A549 (cell line): Measurements from ENCODE around the gene TSSK2. TPM values are rescaled to one million over a fixed set of nuclear protein-coding genes. Genes with fewer than 3 reads are reported as not detected.
A peak's percentile ranks its signal among the peaks of the same experiment; 100 is the strongest.

Source experiments
- ATAC-seq, 2 experiments: fragments of 200-7000 bp in 1 of 2; fragments of >200 bp in 1 of 2; cut with Nextera tagmentation in 1 of 2; cut with Tn5 transposase in 1 of 2; 3 replicates each; pipeline versions ENCODE4 v1.8.0 to v1.9.1; 2018 to 2020; ENCODE audit warnings: mild to moderate bottlenecking in 1 of 2, moderate library complexity in 1 of 2
- CTCF ChIA-PET: fragments of 300-600 bp; sonication (Branson Sonifier 250); formaldehyde crosslinking; extraction: SDS; loops from one replicate; lab custom pipeline; 2021; ENCODE audit warnings: antibody characterized with exemption, inconsistent platforms; lab: Yijun Ruan, JAX
- POLR2A ChIA-PET: fragments of 350-600 bp; formaldehyde crosslinking; extraction: SDS; loops from one replicate; lab custom pipeline; 2021; ENCODE audit warnings: antibody characterized with exemption, inconsistent platforms; lab: Yijun Ruan, JAX
- DNase-seq, 2 experiments: peaks; one replicate each; pipeline versions ENCODE4 v3.0.0 to v3.0.0-alpha.2; 2011 to 2016; ENCODE audit warnings: low read depth in 1 of 2, low spot score in 1 of 2
- FAIRE-seq: peaks from 2 replicates; lab custom pipeline; 2011; peaks lifted over from hg19 to GRCh38; lab: Jason Lieb, UNC
- H3K27ac ChIP-seq, 2 experiments: fragments of >200 bp; sonication (Bioruptor Twin); formaldehyde crosslinking; 3 replicates each; pipeline ENCODE4 v1.5.1; 2016 to 2017
- H3K4me1 ChIP-seq: fragments of >200 bp; sonication (Bioruptor Twin); formaldehyde crosslinking; 3 replicates; pipeline ENCODE4 v1.6.1; 2016
- H3K4me2 ChIP-seq: fragments of >200 bp; sonication (Bioruptor Twin); formaldehyde crosslinking; 3 replicates; pipeline ENCODE4 v1.6.1; 2016
- H3K4me3 ChIP-seq: fragments of >200 bp; sonication (Bioruptor Twin); formaldehyde crosslinking; 3 replicates; pipeline ENCODE4 v1.5.1; 2016
- H3K9me3 ChIP-seq: fragments of >200 bp; sonication (Bioruptor Twin); formaldehyde crosslinking; 3 replicates; pipeline ENCODE4 v1.6.1; 2016
- CBX2 ChIP-seq: fragments of 200-600 bp; sonication (generic); IDR thresholded peaks from 2 replicates; pipeline ENCODE4 v1.6.1; 2016; ENCODE audit warnings: low read depth, mild to moderate bottlenecking, borderline replicate concordance
- CBX8 ChIP-seq: fragments of 200-600 bp; sonication (generic); IDR thresholded peaks from 2 replicates; pipeline ENCODE4 v1.6.1; 2016
- FOSB ChIP-seq: fragments of 250-450 bp; sonication (Bioruptor Pico); IDR thresholded peaks from 2 replicates; pipeline ENCODE4 v1.5.0; 2020; ENCODE audit warnings: mild to moderate bottlenecking, moderate library complexity
- HDAC2 ChIP-seq: fragments of 200-600 bp; sonication (generic); IDR thresholded peaks from 2 replicates; pipeline ENCODE4 v1.6.1; 2016
- HEYL ChIP-seq: fragments of 250-450 bp; sonication (Bioruptor Pico); IDR thresholded peaks from 2 replicates; pipeline ENCODE4 v1.8.0; 2021; ENCODE audit warnings: mild to moderate bottlenecking, moderate library complexity
- HOXB5 ChIP-seq: fragments of 250-450 bp; sonication (Bioruptor Pico); IDR thresholded peaks from 2 replicates; pipeline ENCODE4 v1.5.0; 2020; ENCODE audit warnings: mild to moderate bottlenecking, moderate library complexity
- JUN ChIP-seq, 2 experiments: fragments of >200 bp; sonication (Bioruptor Twin); formaldehyde crosslinking; IDR thresholded peaks; 2 replicates in 1 of 2; 3 replicates in 1 of 2; pipeline ENCODE4 v1.6.1; 2016 to 2017
- MAZ ChIP-seq: fragments of 150-350 bp; IDR thresholded peaks from 2 replicates; pipeline ENCODE4 v1.6.1; 2014; ENCODE audit warnings: antibody characterized with exemption, low read depth, low read length, borderline replicate concordance
- PHF8 ChIP-seq: fragments of 200-600 bp; sonication (generic); IDR thresholded peaks from 2 replicates; pipeline ENCODE4 v1.6.1; 2016; ENCODE audit warnings: low read depth, mild to moderate bottlenecking, antibody characterized with exemption, moderate library complexity, borderline replicate concordance
- POLR2A ChIP-seq: IDR thresholded peaks from 2 replicates; pipeline ENCODE4 v1.6.1; 2012; ENCODE audit warnings: mild to moderate bottlenecking, low read length
- POLR2AphosphoS2 ChIP-seq: conservative IDR thresholded peaks from 2 replicates; pipeline ENCODE4 v1.6.1; 2012; ENCODE audit warnings: low read length, improper control_type of control experiment, inconsistent platforms
- RAD21 ChIP-seq, 2 experiments: fragments of >200 bp in 1 of 2; sonication (Bioruptor Twin) in 1 of 2; formaldehyde crosslinking in 1 of 2; IDR thresholded peaks in 1 of 2; conservative IDR thresholded peaks in 1 of 2; 2 replicates in 1 of 2; 3 replicates in 1 of 2; pipeline ENCODE4 v1.6.1; 2012 to 2018; ENCODE audit warnings: inconsistent platforms in 1 of 2
- RNF2 ChIP-seq: fragments of 200-600 bp; sonication (generic); IDR thresholded peaks from 2 replicates; pipeline ENCODE4 v1.6.1; 2016; ENCODE audit warnings: low read depth, mild to moderate bottlenecking, antibody characterized with exemption, moderate library complexity, borderline replicate concordance
- ZFP36 ChIP-seq: fragments of 450-650 bp; IDR thresholded peaks from 2 replicates; pipeline ENCODE4 v1.6.1; 2014; ENCODE audit warnings: borderline replicate concordance; ENCODE audit not compliant: partially characterized antibody
- WGBS: methylation state at CpG from one replicate; pipeline ENCODE4 v1.1.6; 2017; ENCODE audit errors: missing lambda C conversion rate; 5-methylcytosine and 5-hydroxymethylcytosine counted together
- polyA plus RNA-seq, 4 experiments: library from polyadenylated mRNA; depleted of rRNA in 3 of 4; stranded (reverse); fragments of >200 nt; fragmentation: RNase III in 1 of 4; extraction: RNeasy Plus Mini Kit Qiagen cat#74134 plus additional on column Dnase treatment in 1 of 4; gene quantifications; 2 replicates in 3 of 4; 3 replicates in 1 of 4; pipeline ENCODE4 v1.2.3, GENCODE V29; 2011 to 2017
- TF ChIP-seq, protein P1 (sequence below): fragments of 450-650 bp; IDR thresholded peaks from 2 replicates; pipeline ENCODE4 v1.6.1; 2014; ENCODE audit warnings: antibody characterized with exemption
- TF ChIP-seq, protein P2 (sequence below): fragments of 250-450 bp; sonication (Bioruptor Pico); IDR thresholded peaks from 2 replicates; pipeline ENCODE4 v1.5.0; 2021; ENCODE audit warnings: mild to moderate bottlenecking, moderate library complexity, borderline replicate concordance
- TF ChIP-seq, protein P3 (sequence below): fragments of 250-450 bp; sonication (Bioruptor Pico); IDR thresholded peaks from 2 replicates; pipeline ENCODE4 v1.5.0; 2020; ENCODE audit warnings: low read depth, mild to moderate bottlenecking, moderate library complexity
- TF ChIP-seq, protein P4 (sequence below): fragments of 150-350 bp; IDR thresholded peaks from 2 replicates; pipeline ENCODE4 v1.6.1; 2014; ENCODE audit warnings: low read depth, mild to moderate bottlenecking, low read length

The TSSK2 gene
- polyA plus RNA-seq, 2 of the 4 experiments (the other 2 are of a cell fraction): not detected

DNA sequence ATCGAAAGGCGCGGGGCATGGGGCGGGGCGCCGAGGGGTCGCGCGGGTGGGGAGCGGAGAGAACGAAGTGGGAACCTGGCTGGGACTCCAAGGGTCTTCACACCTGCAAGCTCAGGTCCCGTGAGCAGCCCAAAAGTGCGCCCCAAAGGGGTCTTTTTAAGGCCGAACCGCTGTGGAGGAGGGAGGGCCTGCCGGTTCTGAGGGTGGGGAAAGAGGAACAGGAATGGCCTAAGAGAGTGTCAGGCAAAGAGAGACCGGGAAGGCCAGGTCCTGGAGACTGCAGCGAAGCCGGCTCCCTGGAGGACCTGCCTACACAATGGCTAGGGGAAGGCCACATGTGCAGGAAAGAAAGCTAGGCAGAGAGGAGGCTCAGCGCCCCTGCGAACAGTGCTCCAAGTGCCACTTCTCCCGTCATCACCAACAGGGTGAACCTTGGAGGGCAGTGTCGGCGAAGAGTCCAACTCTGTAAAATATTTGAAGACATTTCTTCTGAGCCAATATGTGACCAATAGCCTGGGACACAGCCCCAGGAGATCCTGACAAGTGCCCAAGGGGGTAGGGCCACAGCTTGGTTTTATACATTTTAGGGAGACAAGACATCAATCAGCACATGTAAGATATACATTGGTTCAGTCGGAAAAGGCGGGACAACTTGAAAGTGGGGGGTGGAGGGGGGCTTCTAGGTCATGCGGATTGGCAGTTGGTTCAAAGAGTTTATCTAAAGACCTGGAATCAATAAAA is 8.2 kb upstream of the TSSK2 start:
- peak overlapping the region; percentile 76 for H3K4me2 ChIP-seq
- no peaks in the 10 kb centered on the region for H3K9me3 ChIP-seq
- FAIRE-seq (no peak), DNase-seq (peak in 1 of 2 experiments; percentile 3), ATAC-seq (peak; percentile 25 to 42; a peak in 3 of 6 replicates)
- 57% methylated on average over 15 of the region's 27 CpGs for WGBS
- H3K4me3 ChIP-seq: peak overlapping the region; percentile 86
- CTCF ChIA-PET: interaction anchor here (0.7 to 1.3 kb wide), 2 partner anchors 11 to 486 kb away, joined by 3 read pairs; no protein-coding TSS in a partner anchor
- no peak for TF ChIP-seq POLR2AphosphoS2
- TF ChIP-seq CBX8: no peak
- TF ChIP-seq, protein P1, sequence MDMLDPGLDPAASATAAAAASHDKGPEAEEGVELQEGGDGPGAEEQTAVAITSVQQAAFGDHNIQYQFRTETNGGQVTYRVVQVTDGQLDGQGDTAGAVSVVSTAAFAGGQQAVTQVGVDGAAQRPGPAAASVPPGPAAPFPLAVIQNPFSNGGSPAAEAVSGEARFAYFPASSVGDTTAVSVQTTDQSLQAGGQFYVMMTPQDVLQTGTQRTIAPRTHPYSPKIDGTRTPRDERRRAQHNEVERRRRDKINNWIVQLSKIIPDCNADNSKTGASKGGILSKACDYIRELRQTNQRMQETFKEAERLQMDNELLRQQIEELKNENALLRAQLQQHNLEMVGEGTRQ: no peak
- no peak for TF ChIP-seq RNF2
- no peak for TF ChIP-seq MAZ
- no peak for TF ChIP-seq POLR2A
- TF ChIP-seq ZFP36: no peak
- TF ChIP-seq, protein P2, sequence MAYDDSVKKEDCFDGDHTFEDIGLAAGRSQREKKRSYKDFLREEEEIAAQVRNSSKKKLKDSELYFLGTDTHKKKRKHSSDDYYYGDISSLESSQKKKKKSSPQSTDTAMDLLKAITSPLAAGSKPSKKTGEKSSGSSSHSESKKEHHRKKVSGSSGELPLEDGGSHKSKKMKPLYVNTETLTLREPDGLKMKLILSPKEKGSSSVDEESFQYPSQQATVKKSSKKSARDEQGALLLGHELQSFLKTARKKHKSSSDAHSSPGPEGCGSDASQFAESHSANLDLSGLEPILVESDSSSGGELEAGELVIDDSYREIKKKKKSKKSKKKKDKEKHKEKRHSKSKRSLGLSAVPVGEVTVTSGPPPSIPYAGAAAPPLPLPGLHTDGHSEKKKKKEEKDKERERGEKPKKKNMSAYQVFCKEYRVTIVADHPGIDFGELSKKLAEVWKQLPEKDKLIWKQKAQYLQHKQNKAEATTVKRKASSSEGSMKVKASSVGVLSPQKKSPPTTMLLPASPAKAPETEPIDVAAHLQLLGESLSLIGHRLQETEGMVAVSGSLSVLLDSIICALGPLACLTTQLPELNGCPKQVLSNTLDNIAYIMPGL (CRISPR knock-in tag): no peak
- no peak for TF ChIP-seq PHF8
- no peak for TF ChIP-seq RAD21 (conservative IDR thresholded peaks at IDR 0.05 in 1 of 2, IDR thresholded peaks at IDR 0.05 in 1 of 2)
- no peak for TF ChIP-seq HEYL (CRISPR knock-in tag)
- no peak for TF ChIP-seq CBX2
- TF ChIP-seq, protein P3, sequence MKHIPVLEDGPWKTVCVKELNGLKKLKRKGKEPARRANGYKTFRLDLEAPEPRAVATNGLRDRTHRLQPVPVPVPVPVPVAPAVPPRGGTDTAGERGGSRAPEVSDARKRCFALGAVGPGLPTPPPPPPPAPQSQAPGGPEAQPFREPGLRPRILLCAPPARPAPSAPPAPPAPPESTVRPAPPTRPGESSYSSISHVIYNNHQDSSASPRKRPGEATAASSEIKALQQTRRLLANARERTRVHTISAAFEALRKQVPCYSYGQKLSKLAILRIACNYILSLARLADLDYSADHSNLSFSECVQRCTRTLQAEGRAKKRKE (CRISPR knock-in tag): no peak
- H3K27ac ChIP-seq: peak overlapping the region; percentile 14 to 79; a peak in 4 of 6 replicates
- H3K4me1 ChIP-seq: peaks cover 15% of the 10 kb centered on the region; the same call in 2 of the 3 replicates
- POLR2A ChIA-PET: interaction anchor here (0.6 to 1.5 kb wide), 3 partner anchors 12 to 38 kb away, joined by 4 to 6 read pairs (median 5); partner anchors contain the start of gene ESS2

DNA sequence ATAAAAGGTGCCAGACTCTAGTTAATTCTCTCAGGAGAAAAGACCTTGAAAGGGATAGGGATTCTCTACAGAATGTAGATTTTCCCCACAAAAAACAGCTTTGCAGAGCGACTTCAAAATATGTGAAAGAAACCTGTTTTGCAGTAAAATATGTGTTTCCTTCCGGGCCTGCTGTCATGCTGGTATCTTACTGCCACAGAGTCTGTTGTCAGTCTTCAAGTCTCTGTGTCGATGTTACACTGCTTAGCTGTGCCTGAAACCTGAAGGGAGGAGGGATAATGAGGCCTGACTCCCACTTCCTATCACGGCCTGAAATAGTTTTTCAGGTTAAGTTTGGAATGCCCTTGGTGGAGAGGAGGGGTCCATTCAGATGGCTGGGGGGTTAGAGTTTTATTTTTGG is 7.2 kb upstream of the TSSK2 start:
- POLR2A ChIA-PET: no interaction called here
- H3K4me1 ChIP-seq: peaks cover 15% of the 10 kb centered on the region; the same call in 2 of the 3 replicates
- no peak for TF ChIP-seq JUN (IDR thresholded peaks at IDR 0.05)
- TF ChIP-seq, protein P2 (CRISPR knock-in tag): no peak
- TF ChIP-seq, protein P1: no peak
- TF ChIP-seq, protein P4, sequence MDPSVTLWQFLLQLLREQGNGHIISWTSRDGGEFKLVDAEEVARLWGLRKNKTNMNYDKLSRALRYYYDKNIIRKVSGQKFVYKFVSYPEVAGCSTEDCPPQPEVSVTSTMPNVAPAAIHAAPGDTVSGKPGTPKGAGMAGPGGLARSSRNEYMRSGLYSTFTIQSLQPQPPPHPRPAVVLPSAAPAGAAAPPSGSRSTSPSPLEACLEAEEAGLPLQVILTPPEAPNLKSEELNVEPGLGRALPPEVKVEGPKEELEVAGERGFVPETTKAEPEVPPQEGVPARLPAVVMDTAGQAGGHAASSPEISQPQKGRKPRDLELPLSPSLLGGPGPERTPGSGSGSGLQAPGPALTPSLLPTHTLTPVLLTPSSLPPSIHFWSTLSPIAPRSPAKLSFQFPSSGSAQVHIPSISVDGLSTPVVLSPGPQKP: no peak
- no peak for TF ChIP-seq RNF2
- no peak for TF ChIP-seq HDAC2
- TF ChIP-seq, protein P3 (CRISPR knock-in tag): no peak
- no peak for TF ChIP-seq FOSB (CRISPR knock-in tag)
- no peak for TF ChIP-seq HOXB5 (CRISPR knock-in tag)
- no peak for TF ChIP-seq RAD21 (conservative IDR thresholded peaks at IDR 0.05 in 1 of 2, IDR thresholded peaks at IDR 0.05 in 1 of 2)
- H3K4me2 ChIP-seq: no peak overlapping the region
- FAIRE-seq (no peak), DNase-seq (no peak), ATAC-seq (no peak)
- no peaks in the 10 kb centered on the region for H3K9me3 ChIP-seq
- CTCF ChIA-PET: no interaction called here
- no peak overlapping the region for H3K27ac ChIP-seq
- H3K4me3 ChIP-seq: no peak overlapping the region
- 60% methylated on average over 4 of the region's 4 CpGs for WGBS
